Measurements from ENCODE around the gene ARL15. TPM values are rescaled to one million over a fixed set of nuclear protein-coding genes. Genes with fewer than 3 reads are reported as not detected.

The ARL15 gene
- total and polyA plus RNA-seq, 2 donors (not counting 1 experiment from before 2014, with no cell fraction given): 5.8 to 20.5 TPM

DNA sequence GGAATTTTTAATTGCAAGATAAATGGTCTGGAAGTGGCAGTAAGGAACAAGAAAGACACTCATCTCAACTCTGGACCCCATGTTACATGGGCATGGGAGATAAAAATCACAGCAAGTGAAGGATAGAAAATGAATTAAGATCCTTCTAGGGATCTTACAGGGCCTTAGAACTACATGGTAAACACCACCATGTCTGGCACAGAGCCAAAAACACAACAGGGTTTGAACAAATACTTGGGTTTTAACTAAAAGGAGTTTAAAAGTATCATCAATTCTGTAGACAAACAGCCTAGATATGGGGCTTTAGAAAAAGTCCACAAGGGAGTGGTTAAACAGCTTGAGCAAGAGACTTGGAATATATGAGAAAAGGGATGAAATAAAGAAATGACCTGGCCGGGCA lies 366.4 kb downstream of the ARL15 start:
- peaks cover 0 to 2% of the 10 kb centered on the region in 2 experiments for H3K36me3 ChIP-seq (replicated peaks in 1 of 2; ENCODE audit: control extremely low read depth in 1 of 2, control insufficient read depth in 1 of 2, extremely low read depth in 1 of 2, insufficient read depth in 2 of 2, low read length in 1 of 2)
- no peak overlapping the region for H3K27ac Mint-ChIP-seq
- no peaks in the 10 kb centered on the region for H3K9me3 ChIP-seq (ENCODE audit: control extremely low read depth in 1 of 3, control insufficient read depth in 2 of 3, insufficient read depth in 1 of 3, low read length in 2 of 3)
- DNase-seq (no peak), ATAC-seq (ENCODE audit: low read depth) (no peak)
- no peak overlapping the region for H2AFZ ChIP-seq (ENCODE audit: insufficient read depth, low read depth, low read length, poor library complexity, severe bottlenecking)
- no peaks in the 10 kb centered on the region for H3K79me2 ChIP-seq (ENCODE audit: control insufficient read depth, insufficient read depth, low read length)
- no peaks in the 10 kb centered on the region for H3K9me3 Mint-ChIP-seq (ENCODE audit: insufficient read depth)
- no peaks in the 10 kb centered on the region for H3K27me3 Mint-ChIP-seq
- ChIA-PET CTCF (no interaction called here), POLR2A (no interaction called here)
- H3K27ac ChIP-seq (ENCODE audit: low read length in 2 of 2): no peak overlapping the region
- no peak overlapping the region for H3K9ac ChIP-seq (ENCODE audit: low read length)
- WGBS (ENCODE audit: insufficient coverage): 100% methylated on average over 1 of the region's 1 CpG
- intact Hi-C loops (cut with micrococcal nuclease): no loop called here
- no peak overlapping the region for H3K4me2 ChIP-seq (replicated peaks; ENCODE audit: low read depth, low read length, poor library complexity, severe bottlenecking)
- H3K27me3 ChIP-seq (replicated peaks in 1 of 4; ENCODE audit: control extremely low read depth in 1 of 4, control insufficient read depth in 3 of 4, insufficient read depth in 4 of 4, low read length in 3 of 4): no peaks in the 10 kb centered on the region
- H3K4me1 ChIP-seq (ENCODE audit: control insufficient read depth in 2 of 2, insufficient read depth in 2 of 2, low read length in 2 of 2): no peaks in the 10 kb centered on the region
- no peak overlapping the region for H3K4me3 Mint-ChIP-seq
- no peak overlapping the region for H3K4me3 ChIP-seq (ENCODE audit: control extremely low read depth in 1 of 5, extremely low read depth in 1 of 5, insufficient read depth in 1 of 5, low read depth in 2 of 5, low read length in 4 of 5)
- no peaks in the 10 kb centered on the region for H4K20me1 ChIP-seq (ENCODE audit: control insufficient read depth, insufficient read depth, low read length, poor library complexity, severe bottlenecking)
- TF ChIP-seq, protein P1, sequence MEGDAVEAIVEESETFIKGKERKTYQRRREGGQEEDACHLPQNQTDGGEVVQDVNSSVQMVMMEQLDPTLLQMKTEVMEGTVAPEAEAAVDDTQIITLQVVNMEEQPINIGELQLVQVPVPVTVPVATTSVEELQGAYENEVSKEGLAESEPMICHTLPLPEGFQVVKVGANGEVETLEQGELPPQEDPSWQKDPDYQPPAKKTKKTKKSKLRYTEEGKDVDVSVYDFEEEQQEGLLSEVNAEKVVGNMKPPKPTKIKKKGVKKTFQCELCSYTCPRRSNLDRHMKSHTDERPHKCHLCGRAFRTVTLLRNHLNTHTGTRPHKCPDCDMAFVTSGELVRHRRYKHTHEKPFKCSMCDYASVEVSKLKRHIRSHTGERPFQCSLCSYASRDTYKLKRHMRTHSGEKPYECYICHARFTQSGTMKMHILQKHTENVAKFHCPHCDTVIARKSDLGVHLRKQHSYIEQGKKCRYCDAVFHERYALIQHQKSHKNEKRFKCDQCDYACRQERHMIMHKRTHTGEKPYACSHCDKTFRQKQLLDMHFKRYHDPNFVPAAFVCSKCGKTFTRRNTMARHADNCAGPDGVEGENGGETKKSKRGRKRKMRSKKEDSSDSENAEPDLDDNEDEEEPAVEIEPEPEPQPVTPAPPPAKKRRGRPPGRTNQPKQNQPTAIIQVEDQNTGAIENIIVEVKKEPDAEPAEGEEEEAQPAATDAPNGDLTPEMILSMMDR (IDR thresholded peaks at IDR 0.05): no peak
- no peaks in the 10 kb centered on the region for H3K4me1 Mint-ChIP-seq

DNA sequence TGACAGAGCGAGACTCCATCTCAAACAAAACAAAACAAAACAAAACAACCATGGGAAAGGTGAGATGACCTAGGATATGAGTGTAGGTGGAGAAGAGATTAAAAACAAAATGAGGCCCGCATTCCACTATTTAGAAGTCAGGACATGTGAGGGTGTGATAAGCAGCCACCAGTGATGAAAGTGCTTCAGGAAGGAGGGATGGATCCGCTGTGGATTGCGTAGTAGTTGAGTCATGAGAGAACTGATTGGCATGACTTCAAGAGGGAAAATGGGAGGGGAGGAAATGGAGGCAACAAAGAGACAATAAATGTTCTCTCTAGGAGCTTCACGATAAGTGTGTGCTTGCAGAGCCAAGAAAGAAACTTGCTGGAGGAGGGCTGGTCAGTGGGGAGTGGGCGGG lies 367.6 kb downstream of the ARL15 start:
- H3K9me3 Mint-ChIP-seq (ENCODE audit: insufficient read depth): no peaks in the 10 kb centered on the region

More for the DNA sequence above, 367.6 kb downstream of the ARL15 start:
- Histone ChIP-seq H3K4me1 (ENCODE audit: control insufficient read depth in 2 of 2, insufficient read depth in 2 of 2, low read length in 2 of 2) (no peaks in the 10 kb centered on the region), H3K9ac (ENCODE audit: low read length) (no peak overlapping the region), H3K79me2 (ENCODE audit: control insufficient read depth, insufficient read depth, low read length) (no peaks in the 10 kb centered on the region), H2AFZ (ENCODE audit: insufficient read depth, low read depth, low read length, poor library complexity, severe bottlenecking) (no peak overlapping the region), H3K36me3 (replicated peaks in 1 of 2; ENCODE audit: control extremely low read depth in 1 of 2, control insufficient read depth in 1 of 2, extremely low read depth in 1 of 2, insufficient read depth in 2 of 2, low read length in 1 of 2) (peaks cover 0 to 2% of the 10 kb centered on the region in 2 experiments), H3K9me3 (ENCODE audit: control extremely low read depth in 1 of 3, control insufficient read depth in 2 of 3, insufficient read depth in 1 of 3, low read length in 2 of 3) (no peaks in the 10 kb centered on the region), H3K27me3 (replicated peaks in 1 of 4; ENCODE audit: control extremely low read depth in 1 of 4, control insufficient read depth in 3 of 4, insufficient read depth in 4 of 4, low read length in 3 of 4) (no peaks in the 10 kb centered on the region), H4K20me1 (ENCODE audit: control insufficient read depth, insufficient read depth, low read length, poor library complexity, severe bottlenecking) (no peaks in the 10 kb centered on the region), H3K27ac (ENCODE audit: low read length in 2 of 2) (no peak overlapping the region), H3K4me2 (replicated peaks; ENCODE audit: low read depth, low read length, poor library complexity, severe bottlenecking) (no peak overlapping the region), H3K4me3 (ENCODE audit: control extremely low read depth in 1 of 5, extremely low read depth in 1 of 5, insufficient read depth in 1 of 5, low read depth in 2 of 5, low read length in 4 of 5) (no peak overlapping the region)
- intact Hi-C loops (cut with micrococcal nuclease): no loop called here
- Mint-ChIP-seq H3K4me3 (no peak overlapping the region), H3K27me3 (no peaks in the 10 kb centered on the region), H3K4me1 (no peaks in the 10 kb centered on the region), H3K27ac (no peak overlapping the region)
- no peak for ATAC-seq (ENCODE audit: low read depth)
- POLR2A ChIA-PET: no interaction called here
- no peak for DNase-seq
- TF ChIP-seq, protein P1 (IDR thresholded peaks at IDR 0.05): no peak
- no peak for TF ChIP-seq EZH2 (IDR thresholded peaks at IDR 0.05; ENCODE audit: borderline replicate concordance, insufficient read depth, low read depth, low read length, poor library complexity, severe bottlenecking)
- CTCF ChIA-PET: no interaction called here
- WGBS (ENCODE audit: insufficient coverage): 98% methylated on average over 3 of the region's 6 CpGs

Data from B cell (primary cell).